ENCODE measurements around the gene MRPS26. TPM values are rescaled to one million over a fixed set of nuclear protein-coding genes. Genes with fewer than 3 reads are reported as not detected.

The MRPS26 gene
- total RNA-seq, result 10 to 100 TPM; 29.6 to 47.9 (median 32.9) TPM
- long read RNA-seq, donor 1, transcript MRPS26-201 (4 exons, 1,127 nt), result major isoform, 87 of 97 reads
- long read RNA-seq, donor 1, partial matches to known transcripts, result 8 of 97 reads
- long read RNA-seq, donor 1, other reads (novel, unspliced or antisense), result 2 of 97 reads
- long read RNA-seq, donor 2, transcript MRPS26-201 (4 exons, 1,127 nt), result major isoform, 41 of 53 reads
- long read RNA-seq, donor 2, partial matches to known transcripts, result 9 of 53 reads
- long read RNA-seq, donor 2, other reads (novel, unspliced or antisense), result 3 of 53 reads

DNA sequence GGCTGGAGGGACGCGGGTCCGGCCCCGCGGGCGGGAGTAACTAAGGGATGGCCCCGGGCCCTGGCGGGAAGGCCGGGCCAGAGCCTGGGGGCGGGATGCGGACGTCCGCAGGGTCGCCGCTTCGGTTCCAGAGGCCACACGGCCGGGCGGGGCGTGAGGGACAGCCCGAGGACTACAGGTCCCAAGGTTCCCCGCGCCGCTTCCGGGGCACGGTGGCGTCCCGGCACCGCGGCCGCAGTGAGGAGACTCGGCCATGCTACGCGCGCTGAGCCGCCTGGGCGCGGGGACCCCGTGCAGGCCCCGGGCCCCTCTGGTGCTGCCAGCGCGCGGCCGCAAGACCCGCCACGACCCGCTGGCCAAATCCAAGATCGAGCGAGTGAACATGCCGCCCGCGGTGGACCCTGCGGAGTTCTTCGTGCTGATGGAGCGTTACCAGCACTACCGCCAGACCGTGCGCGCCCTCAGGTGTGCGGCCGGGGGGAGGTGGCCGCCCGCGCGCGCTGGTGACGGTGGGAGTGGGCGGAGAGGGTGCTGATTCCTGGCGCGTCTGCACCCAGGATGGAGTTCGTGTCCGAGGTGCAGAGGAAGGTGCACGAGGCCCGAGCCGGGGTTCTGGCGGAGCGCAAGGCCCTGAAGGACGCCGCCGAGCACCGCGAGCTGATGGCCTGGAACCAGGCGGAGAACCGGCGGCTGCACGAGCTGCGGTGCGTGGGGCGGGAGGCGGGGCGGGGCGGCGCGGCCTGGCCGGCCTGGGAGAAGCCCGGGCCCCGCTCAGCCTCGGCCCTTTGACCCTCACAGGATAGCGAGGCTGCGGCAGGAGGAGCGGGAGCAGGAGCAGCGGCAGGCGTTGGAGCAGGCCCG is at the start of gene MRPS26:
MRPS26 (plus strand) TSS at position 237 of the 861 bp plus-strand sequence; CDS start at position 254, 17 bp downstream.
- peak within 1 kb of the TSS; percentile 82 for H3K4me3 ChIP-seq
- no peaks in the 10 kb centered on the region for H3K36me3 ChIP-seq (ENCODE audit: low read depth)
- intact Hi-C loops (cut with DNase I, micrococcal nuclease), result no loop called here
- DNase-seq, result peak; percentile 93 to 94 (median 94)
- ATAC-seq, result peak; percentile 94
- no peak for TF ChIP-seq CTCF (IDR thresholded peaks at IDR 0.05)
- no peaks in the 10 kb centered on the region for H3K9me3 ChIP-seq
- H3K4me1 ChIP-seq (ENCODE audit: low read depth), result peaks cover 14% of the 10 kb centered on the region

- no peak overlapping the region for H3K4me3 ChIP-seq
- DNase-seq (no peak), ATAC-seq (no peak)
- no peak for TF ChIP-seq CTCF (IDR thresholded peaks at IDR 0.05)
- intact Hi-C loops (cut with DNase I, micrococcal nuclease), result no loop called here
- H3K9me3 ChIP-seq, result no peaks in the 10 kb centered on the region
- H3K4me1 ChIP-seq (ENCODE audit: low read depth), result no peaks in the 10 kb centered on the region
- H3K36me3 ChIP-seq (ENCODE audit: low read depth), result no peaks in the 10 kb centered on the region
Measured at GRCh38 chr20:2998728-2999127, 47.1 kb upstream of the MRPS26 start.

DNA sequence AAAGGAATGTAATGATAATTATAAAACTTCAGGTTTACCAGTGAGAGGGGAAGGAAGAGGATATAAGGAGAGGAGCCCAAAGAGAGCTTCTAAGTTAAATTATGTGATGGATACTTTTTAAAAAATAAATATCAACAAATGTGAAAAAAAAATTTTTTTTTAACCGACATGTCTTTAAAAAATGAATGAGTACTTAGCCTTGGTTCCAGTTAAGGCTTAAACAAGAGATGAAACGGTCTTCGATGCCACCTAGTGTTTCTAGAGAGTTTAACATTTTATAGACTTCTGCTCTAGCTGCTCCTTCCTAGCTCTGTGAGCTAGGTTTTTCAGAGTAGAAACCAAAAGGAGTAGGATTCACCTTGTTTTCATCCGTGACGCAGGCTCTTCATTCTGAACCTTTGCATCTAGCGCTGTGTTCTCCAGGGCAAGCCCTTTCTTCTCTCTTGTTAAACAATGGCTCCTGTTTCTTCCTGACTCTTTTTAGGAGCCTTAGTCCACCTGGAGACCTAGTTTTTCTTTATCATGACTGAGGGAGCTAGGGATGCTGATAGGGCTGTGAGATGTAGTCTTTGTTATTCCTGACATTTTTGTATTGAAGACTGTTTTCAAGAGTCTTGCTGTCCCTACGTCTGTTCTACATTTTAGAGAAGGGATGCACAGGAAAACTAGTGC is 44.9 kb upstream of the MRPS26 start:
- DNase-seq (peak in 1 of 3 donors; percentile 7), ATAC-seq (peak; percentile 71)
- TF ChIP-seq CTCF (IDR thresholded peaks at IDR 0.05), result no peak
- H3K9me3 ChIP-seq, result no peaks in the 10 kb centered on the region
- H3K4me1 ChIP-seq (ENCODE audit: low read depth), result no peaks in the 10 kb centered on the region
- no peak overlapping the region for H3K4me3 ChIP-seq
- H3K36me3 ChIP-seq (ENCODE audit: low read depth), result no peaks in the 10 kb centered on the region
- intact Hi-C loops (cut with DNase I, micrococcal nuclease), result no loop called here

DNA sequence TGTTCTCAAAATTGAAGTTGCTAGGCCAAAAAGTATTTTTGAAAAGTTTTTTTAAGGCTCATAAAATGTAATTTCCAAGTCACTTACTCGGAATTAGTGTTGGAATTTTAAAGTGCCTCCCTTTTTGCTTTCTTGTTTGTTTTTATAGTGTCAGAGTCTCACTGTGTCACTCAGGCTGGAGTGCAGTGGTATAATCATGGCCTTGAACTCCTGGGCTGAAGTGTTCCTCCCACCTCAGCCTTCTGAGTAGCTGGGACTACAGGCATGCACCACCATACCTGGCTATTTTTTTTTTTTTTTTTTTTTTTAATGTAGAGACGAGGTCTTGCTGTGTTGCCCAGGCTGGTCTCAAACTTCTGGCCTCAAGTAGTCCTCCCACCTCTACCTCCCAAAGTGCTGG is 42.4 kb upstream of the MRPS26 start:
- intact Hi-C loops (cut with DNase I, micrococcal nuclease), result no loop called here
- Histone ChIP-seq H3K9me3 (no peaks in the 10 kb centered on the region), H3K4me3 (no peak overlapping the region), H3K36me3 (ENCODE audit: low read depth) (no peaks in the 10 kb centered on the region), H3K4me1 (ENCODE audit: low read depth) (no peaks in the 10 kb centered on the region)
- no peak for DNase-seq
- TF ChIP-seq CTCF (IDR thresholded peaks at IDR 0.05), result no peak
- ATAC-seq, result no peak

GRCh38 chr20:3010985-3011723 is 34.7 kb upstream of the MRPS26 start:
- no peak for DNase-seq
- H3K36me3 ChIP-seq (ENCODE audit: low read depth), result no peaks in the 10 kb centered on the region
- H3K4me1 ChIP-seq (ENCODE audit: low read depth), result no peaks in the 10 kb centered on the region
- intact Hi-C loops (cut with DNase I, micrococcal nuclease), result no loop called here
- H3K9me3 ChIP-seq, result no peaks in the 10 kb centered on the region
- no peak for TF ChIP-seq CTCF (IDR thresholded peaks at IDR 0.05)
- no peak for ATAC-seq
- H3K4me3 ChIP-seq, result no peak overlapping the region

All from mucosa of descending colon (tissue), 3 donors.